ENCODE data around the gene SS18L1.

Gene SS18L1

GRCh38 chr20:62200491-62201172, 57.1 kb downstream of the SS18L1 start:
- no peak for DNase-seq

DNA sequence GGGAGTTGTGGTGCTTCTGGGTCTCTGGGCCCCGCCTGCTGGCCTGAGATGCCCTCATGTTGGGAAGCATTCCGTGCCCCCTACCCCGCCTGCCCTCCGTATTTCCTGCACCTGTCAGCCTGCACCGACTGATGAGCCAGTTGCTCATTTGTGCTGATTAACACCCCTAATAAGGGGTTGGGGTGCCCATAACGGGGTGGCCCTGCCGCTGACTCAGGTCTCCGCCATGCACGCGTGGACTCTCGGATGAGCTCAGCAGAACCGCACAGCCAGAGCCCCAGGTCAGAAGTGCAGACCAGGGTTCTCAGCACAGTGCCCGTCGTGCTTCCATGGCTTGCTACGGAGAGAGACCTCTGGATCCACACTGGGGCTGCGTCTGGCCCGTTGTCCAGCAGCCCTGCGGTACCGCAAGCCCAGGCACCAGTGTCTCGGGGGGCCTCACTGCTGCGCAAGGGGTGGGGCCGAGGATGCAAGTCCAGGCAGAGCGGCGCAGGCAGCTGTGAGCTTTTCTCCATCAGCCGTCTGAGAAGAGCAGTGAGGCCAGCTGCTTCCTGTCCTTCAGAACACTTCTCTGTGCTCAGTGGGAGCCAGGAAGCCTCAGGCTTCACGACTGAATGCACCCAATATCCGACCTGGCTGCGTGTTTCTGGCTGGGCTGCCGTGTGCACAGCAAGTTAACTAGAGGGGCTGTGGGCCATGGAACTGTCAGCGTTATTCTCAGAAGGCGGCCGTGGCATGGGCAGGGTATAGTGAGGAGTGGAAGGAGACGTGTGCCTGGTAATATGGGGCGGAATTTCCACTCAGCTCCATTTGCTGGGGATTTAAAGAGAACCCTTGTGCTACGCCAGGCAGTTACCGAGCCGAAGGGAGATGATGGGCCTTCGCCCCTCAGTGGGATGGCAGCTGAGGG, 57.9 kb downstream of the SS18L1 start:
- no peak for DNase-seq

DNA sequence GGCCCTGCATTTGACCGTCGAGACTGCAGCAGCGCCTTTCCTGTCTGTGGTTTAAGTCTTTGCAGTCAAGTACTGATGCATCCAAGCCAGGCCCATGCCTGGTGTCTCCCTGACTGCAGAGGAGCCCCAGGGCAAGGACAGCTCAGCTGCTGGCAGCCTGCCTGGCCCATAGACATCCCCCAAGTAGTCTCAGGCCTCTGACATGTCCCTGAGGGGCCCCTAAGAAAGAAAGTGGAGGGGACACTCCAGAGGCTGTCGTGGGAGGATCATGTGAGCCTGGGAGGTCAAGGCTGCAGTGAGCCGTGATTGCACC, 58.5 kb downstream of the SS18L1 start:
- no peak for DNase-seq

DNA sequence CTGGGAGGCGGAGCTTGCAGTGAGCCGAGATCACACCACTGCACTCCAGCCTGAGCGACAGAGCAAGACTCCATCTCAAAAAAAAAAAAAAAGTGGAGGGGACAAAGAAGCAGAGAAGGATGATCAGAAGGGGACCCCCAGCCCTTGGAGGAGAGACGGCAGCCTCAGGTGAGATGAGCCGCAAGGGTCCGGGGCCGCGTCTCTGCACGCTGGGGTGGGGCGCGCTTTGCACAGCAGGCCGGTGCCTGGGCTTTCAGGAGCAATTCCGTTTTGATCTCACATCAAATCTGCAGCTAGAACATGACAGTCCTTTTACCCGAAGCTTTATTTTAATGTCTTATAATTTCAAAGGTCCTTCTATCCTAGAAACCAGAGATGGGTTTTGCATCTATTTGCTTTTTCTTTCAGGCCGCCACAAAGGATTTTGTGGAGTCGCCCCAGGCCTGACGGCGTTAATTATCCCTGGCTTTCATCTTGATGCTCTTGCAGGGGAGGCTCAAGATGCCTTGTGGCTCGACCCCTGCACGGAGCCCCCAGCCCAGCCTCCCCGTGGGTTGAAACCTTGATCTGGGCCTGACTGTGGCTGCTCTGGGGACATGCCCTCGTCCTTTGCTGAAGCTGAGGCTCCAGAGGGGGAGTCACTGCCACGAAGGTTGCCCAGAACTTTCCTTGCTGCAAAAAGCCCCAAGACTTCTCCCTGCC, 59.3 kb downstream of the SS18L1 start:
- no peak for DNase-seq

- DNase-seq = no peak
Measured at GRCh38 chr20:62203378-62204030, 59.9 kb downstream of the SS18L1 start.

GRCh38 chr20:62205618-62206387, 62.2 kb downstream of the SS18L1 start:
- no peak for DNase-seq

DNA sequence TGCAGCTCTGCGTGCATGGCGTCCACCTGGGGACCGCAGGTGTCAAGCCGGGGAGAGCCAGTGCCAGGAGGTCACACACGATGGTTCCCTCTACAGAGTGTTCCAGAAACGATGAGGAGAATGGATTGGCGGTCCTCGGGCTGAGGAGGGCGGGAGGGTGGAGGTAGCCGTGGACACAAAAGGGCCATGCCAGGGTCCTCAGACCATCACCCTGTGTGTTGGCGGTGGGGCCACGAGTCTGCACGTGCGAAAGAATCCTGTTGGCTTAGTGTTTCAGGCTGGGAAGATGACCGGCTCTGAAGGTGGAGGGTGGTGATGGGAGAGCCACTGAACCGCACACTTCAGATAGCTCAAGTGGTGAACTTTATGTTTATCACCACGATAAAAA, 62.8 kb downstream of the SS18L1 start:
- no peak for DNase-seq

GRCh38 chr20:62208061-62208794, 64.7 kb downstream of the SS18L1 start:
- DNase-seq = no peak

DNA sequence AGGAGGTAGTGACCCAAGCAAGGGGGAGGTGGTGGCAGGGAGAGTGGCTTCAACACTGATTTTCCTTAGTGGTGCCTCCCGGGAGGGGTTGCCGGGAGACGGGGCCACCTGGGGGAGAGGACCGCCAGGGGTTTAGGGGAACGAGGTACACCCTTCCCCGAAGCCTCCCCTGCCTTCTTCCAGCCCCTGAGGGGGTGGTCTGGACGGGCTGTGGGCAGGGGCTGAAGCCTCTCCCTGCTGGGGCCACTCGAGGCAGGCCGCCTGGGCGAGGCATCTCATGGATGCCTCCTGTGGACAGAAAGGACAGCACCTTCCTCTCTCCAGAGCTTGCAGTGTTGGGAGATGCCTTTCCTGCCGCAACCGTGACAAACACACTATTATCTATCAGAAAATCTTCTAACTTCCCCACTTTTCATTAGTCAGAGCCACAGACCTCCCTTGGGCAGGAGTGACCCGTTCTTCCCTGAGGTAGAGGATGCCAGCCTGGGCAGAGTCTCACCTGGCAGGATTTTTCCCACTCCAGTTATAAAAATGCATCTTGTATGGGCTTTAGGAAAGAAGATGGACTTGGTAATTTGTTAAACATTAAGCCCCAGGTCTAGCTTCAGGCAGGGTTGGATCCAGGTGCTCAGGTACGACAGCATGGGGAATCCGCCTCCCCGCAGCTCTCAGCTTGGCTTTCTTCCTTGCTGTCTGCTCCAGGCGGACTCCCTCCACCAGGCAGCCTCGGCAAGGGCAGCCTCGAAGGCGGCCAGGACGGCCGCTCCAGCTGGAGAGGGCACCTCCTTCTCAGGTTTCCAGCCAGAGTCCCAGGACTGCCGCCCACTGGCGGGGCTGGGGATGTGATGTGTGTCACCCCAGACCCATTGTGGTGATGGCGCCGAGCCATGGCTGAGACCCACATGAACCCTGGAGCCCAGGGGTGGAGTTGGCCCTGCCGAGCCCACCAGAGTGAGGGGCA, 65.5 kb downstream of the SS18L1 start:
- DNase-seq = no peak

DNA sequence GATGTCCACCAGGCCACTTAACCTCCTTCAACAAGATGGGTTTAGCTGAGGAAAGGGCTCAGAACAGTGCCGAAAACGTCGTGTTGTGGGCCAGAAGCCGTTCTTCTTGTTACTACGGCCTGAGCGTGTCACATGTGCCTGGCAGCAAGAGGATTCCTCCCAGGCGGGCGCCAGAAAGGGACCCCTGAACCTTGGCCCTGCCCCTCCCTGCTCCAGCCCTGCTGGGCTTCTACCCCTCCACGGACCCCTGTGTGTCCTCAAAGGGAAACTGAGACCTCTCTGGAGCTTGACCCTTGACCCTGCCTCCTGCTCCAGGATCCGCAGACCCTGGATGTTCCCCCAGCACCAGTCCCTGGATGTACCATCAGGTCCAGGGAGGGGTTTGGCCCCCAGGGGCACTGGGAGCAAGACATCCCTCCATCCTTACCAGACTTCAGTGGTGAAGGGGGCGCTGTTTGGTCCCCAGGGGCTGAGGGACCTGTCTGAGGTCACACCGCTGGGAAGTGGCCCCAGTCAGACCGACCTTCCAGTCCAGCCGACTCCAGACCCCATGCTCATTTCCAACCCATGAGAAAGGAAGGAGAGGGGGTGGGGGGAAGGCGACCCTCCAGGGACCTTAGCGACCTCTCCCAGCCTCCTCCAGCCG, 66.4 kb downstream of the SS18L1 start:
- no peak for DNase-seq

DNA sequence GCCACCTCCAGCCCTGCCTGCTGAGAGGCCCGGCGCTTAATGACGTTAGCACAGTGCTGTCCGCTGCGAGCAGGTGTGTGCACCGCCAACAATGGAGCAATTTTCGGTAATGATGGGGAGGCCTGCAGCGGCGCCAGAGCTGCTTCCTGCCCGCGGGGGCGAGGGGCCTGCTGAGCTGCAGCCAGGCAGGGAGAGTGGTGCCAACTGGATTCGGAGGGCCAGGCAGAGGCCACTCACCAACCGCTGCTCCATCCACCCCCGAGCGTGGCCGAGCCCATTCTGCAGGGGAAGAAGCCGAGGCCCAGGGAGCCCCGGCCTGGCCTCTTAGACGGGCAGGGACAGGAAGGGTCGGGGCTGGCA, 66.9 kb downstream of the SS18L1 start:
- DNase-seq = no peak

DNA sequence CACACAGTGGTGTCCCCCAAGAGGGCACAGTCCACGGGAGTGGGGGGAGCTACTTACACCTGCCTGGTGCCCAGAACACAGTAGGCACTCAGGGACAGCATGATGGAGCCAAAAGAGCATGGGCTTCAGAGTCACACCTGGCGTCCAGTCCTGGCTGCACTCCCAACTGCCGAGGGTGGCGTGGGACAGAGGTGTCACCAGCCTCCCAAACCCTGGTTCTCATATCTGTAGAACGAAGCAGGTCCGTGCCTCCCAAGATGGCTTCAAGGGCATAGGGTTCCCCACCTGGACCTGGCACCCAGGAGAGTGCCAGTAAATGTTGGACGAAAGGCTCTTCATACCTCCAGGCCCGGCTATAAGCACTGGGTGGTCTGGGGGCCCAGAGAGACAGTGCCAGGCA, 67.6 kb downstream of the SS18L1 start:
- no peak for DNase-seq

- DNase-seq = no peak
Measured at GRCh38 chr20:62211769-62212288, 68.3 kb downstream of the SS18L1 start.

GRCh38 chr20:62212299-62212698, 68.7 kb downstream of the SS18L1 start:
- DNase-seq = no peak

GRCh38 chr20:62214067-62214466, 70.5 kb downstream of the SS18L1 start:
- no peak for DNase-seq

- no peak for DNase-seq
Measured at GRCh38 chr20:62215020-62215990, 71.7 kb downstream of the SS18L1 start.

GRCh38 chr20:62215991-62216635, 72.5 kb downstream of the SS18L1 start:
- DNase-seq = no peak
